GM12878 (cell line): ENCODE measurements around the gene PI4K2A. TPM values are rescaled to one million over a fixed set of nuclear protein-coding genes. Genes with fewer than 3 reads are reported as not detected.

ENCODE experiments used
- ATAC-seq: fragments of 200-7000 bp; cut with Tn5 transposase; 3 replicates; pipeline ENCODE4 v1.9.1; 2020; ENCODE audit warnings: mild to moderate bottlenecking, moderate library complexity
- BruUV-seq: library from RNA; stranded (reverse); fragments of 400-500 nt; replicated peaks from 2 replicates; lab custom pipeline; 2021; lab: Mats Ljungman, UMichigan
- CTCF ChIA-PET: fragments of 300-600 bp; sonication (Branson Sonifier 250); formaldehyde crosslinking; extraction: SDS; loops from one replicate; lab custom pipeline; 2021; ENCODE audit warnings: inconsistent platforms; lab: Yijun Ruan, JAX
- POLR2A ChIA-PET: fragments of 350-600 bp; formaldehyde crosslinking; extraction: SDS; loops from one replicate; lab custom pipeline; 2021; ENCODE audit warnings: inconsistent platforms; lab: Charles Lee
- RAD21 ChIA-PET: fragments of 300-600 bp; sonication (Branson Sonifier 250); formaldehyde crosslinking; loops from one replicate; lab custom pipeline; 2023; ENCODE audit warnings: antibody characterized with exemption; ENCODE audit not compliant: unreplicated experiment; lab: Charles Lee
- SMC1A ChIA-PET: fragments of 300-600 bp; sonication (Branson Sonifier 250); formaldehyde crosslinking; loops from one replicate; lab custom pipeline; 2023; ENCODE audit not compliant: unreplicated experiment, uncharacterized antibody; lab: Charles Lee
- DNase-seq: peaks from one replicate; pipeline ENCODE4 v3.0.0-alpha.2; 2011; ENCODE audit warnings: low read depth, low spot score
- FAIRE-seq: peaks from 3 replicates; lab custom pipeline; 2011; peaks lifted over from hg19 to GRCh38; lab: Jason Lieb, UNC
- H2AFZ ChIP-seq: 2 replicates; pipeline ENCODE4 v1.6.0; 2011; ENCODE audit warnings: low read depth, low read length, control low read depth; ENCODE audit not compliant: control insufficient read depth
- H3K27ac ChIP-seq: 2 replicates; pipeline ENCODE4 v1.5.1; 2011; ENCODE audit warnings: control low read depth; ENCODE audit not compliant: control insufficient read depth, insufficient read depth
- H3K27me3 ChIP-seq, 2 experiments: replicated peaks in 1 of 2; 2 replicates each; pipeline versions ENCODE4 v1.6.0 to v1.6.1; 2011; ENCODE audit warnings: low read length in 1 of 2; ENCODE audit not compliant: control insufficient read depth in 2 of 2, insufficient read depth in 2 of 2
- H3K36me3 ChIP-seq, 2 experiments: 2 replicates each; pipeline ENCODE4 v1.5.1; 2011; ENCODE audit warnings: low read length in 1 of 2; ENCODE audit not compliant: control insufficient read depth in 2 of 2, insufficient read depth in 2 of 2
- H3K4me1 ChIP-seq: 2 replicates; pipeline ENCODE4 v1.6.1; 2011; ENCODE audit warnings: mild to moderate bottlenecking, low read length, moderate library complexity, mixed read lengths; ENCODE audit not compliant: control insufficient read depth, insufficient read depth
- H3K4me2 ChIP-seq: 2 replicates; pipeline ENCODE4 v1.6.0; 2011; ENCODE audit warnings: control low read depth; ENCODE audit not compliant: control insufficient read depth, insufficient read depth
- H3K4me3 ChIP-seq: fragments of 200-600 bp; sonication (generic); 2 replicates; pipeline ENCODE4 v1.5.1; 2016
- H3K79me2 ChIP-seq: 2 replicates; pipeline ENCODE4 v1.6.0; 2011; ENCODE audit warnings: low read length; ENCODE audit not compliant: control insufficient read depth, insufficient read depth
- H3K9ac ChIP-seq: 2 replicates; pipeline ENCODE4 v1.8.0; 2011; ENCODE audit warnings: low read length, control low read depth, mixed read lengths; ENCODE audit not compliant: control insufficient read depth, insufficient read depth
- H3K9me3 ChIP-seq: replicated peaks from 3 replicates; pipeline ENCODE4 v1.5.1; 2011; ENCODE audit warnings: mild to moderate bottlenecking, low read length; ENCODE audit not compliant: control insufficient read depth, insufficient read depth
- H4K20me1 ChIP-seq: 2 replicates; pipeline ENCODE4 v1.6.0; 2011; ENCODE audit not compliant: control insufficient read depth, insufficient read depth
- ASH2L ChIP-seq: fragments of 300-600, 200-600 bp; sonication (generic); IDR thresholded peaks from 2 replicates; pipeline ENCODE4 v1.6.1; 2017; ENCODE audit warnings: low read depth, mild to moderate bottlenecking, borderline replicate concordance
- ATF2 ChIP-seq: IDR thresholded peaks from 2 replicates; pipeline ENCODE4 v1.6.1; 2012; ENCODE audit warnings: low read length, inconsistent platforms
- ATF7 ChIP-seq: fragments of 450-650 bp; IDR thresholded peaks from 2 replicates; pipeline ENCODE4 v1.6.1; 2016; ENCODE audit warnings: low read depth, mild to moderate bottlenecking
- BMI1 ChIP-seq: fragments of 450-650 bp; IDR thresholded peaks from 2 replicates; pipeline ENCODE4 v1.6.1; 2016; ENCODE audit warnings: mild to moderate bottlenecking, moderate library complexity, borderline replicate concordance
- CBX3 ChIP-seq: fragments of 200-600 bp; sonication (generic); IDR thresholded peaks from 2 replicates; pipeline ENCODE4 v1.6.1; 2016; ENCODE audit warnings: low read depth, borderline replicate concordance
- DPF2 ChIP-seq: fragments of 450-650 bp; IDR thresholded peaks from 2 replicates; pipeline ENCODE4 v1.6.1; 2017; ENCODE audit warnings: mild to moderate bottlenecking
- EP300 ChIP-seq, 2 experiments: fragments of 150-350 bp in 1 of 2; IDR thresholded peaks; 2 replicates each; pipeline ENCODE4 v1.6.1; 2011 to 2012; ENCODE audit warnings: low read depth in 2 of 2, low read length in 2 of 2, borderline replicate concordance in 1 of 2, improper control_type of control experiment in 1 of 2, inconsistent platforms in 1 of 2; ENCODE audit not compliant: control insufficient read depth in 1 of 2
- FOS ChIP-seq: IDR thresholded peaks from 3 replicates; pipeline ENCODE4 v1.6.1; 2011; ENCODE audit warnings: borderline replicate concordance; ENCODE audit not compliant: insufficient read length; ENCODE audit errors: extremely low read depth
- MLLT1 ChIP-seq: fragments of 450-650 bp; IDR thresholded peaks from 2 replicates; pipeline ENCODE4 v1.6.1; 2016; ENCODE audit warnings: mild to moderate bottlenecking
- MTA2 ChIP-seq: fragments of 450-650 bp; IDR thresholded peaks from 2 replicates; pipeline ENCODE4 v1.6.1; 2016; ENCODE audit warnings: low read depth, mild to moderate bottlenecking, moderate library complexity
- NR2C1 ChIP-seq: fragments of 450-650 bp; IDR thresholded peaks from 2 replicates; pipeline ENCODE4 v1.6.1; 2017; ENCODE audit warnings: antibody characterized with exemption, mild to moderate bottlenecking, moderate library complexity
- NR2F1 ChIP-seq: fragments of 450-650 bp; conservative IDR thresholded peaks from 2 replicates; pipeline ENCODE4 v1.6.1; 2017; ENCODE audit warnings: mild to moderate bottlenecking
- PML ChIP-seq: IDR thresholded peaks from 2 replicates; pipeline ENCODE4 v1.6.1; 2012; ENCODE audit warnings: low read length, inconsistent platforms
- RAD51 ChIP-seq: fragments of 450-650 bp; IDR thresholded peaks from 2 replicates; pipeline ENCODE4 v1.6.1; 2016; ENCODE audit warnings: moderate library complexity, mild to moderate bottlenecking, inconsistent platforms
- RELA ChIP-seq: fragments of 450-650 bp; IDR thresholded peaks from 2 replicates; pipeline ENCODE4 v1.8.0; 2014; ENCODE audit warnings: borderline replicate concordance; ENCODE audit not compliant: partially characterized antibody
- SIX5 ChIP-seq: IDR thresholded peaks from 2 replicates; pipeline ENCODE4 v1.6.1; 2011; ENCODE audit warnings: mild to moderate bottlenecking, low read depth, low read length, moderate library complexity; ENCODE audit not compliant: severe bottlenecking
- SUZ12 ChIP-seq: fragments of 200-600 bp; sonication (generic); IDR thresholded peaks from one replicate; pipeline ENCODE4 v1.6.1; 2018; ENCODE audit warnings: antibody characterized with exemption, mild to moderate bottlenecking; ENCODE audit not compliant: unreplicated experiment
- TCF3 ChIP-seq: IDR thresholded peaks from 2 replicates; pipeline ENCODE4 v1.6.1; 2012; ENCODE audit warnings: low read depth, mild to moderate bottlenecking, low read length, borderline replicate concordance; ENCODE audit not compliant: insufficient read depth
- USF1 ChIP-seq: IDR thresholded peaks from 2 replicates; pipeline ENCODE4 v1.6.1; 2011; ENCODE audit warnings: borderline replicate concordance, low read depth, mild to moderate bottlenecking, moderate library complexity, mixed read lengths, low read length; ENCODE audit not compliant: insufficient read depth; ENCODE audit errors: extremely low read length
- WRNIP1 ChIP-seq: IDR thresholded peaks from 2 replicates; pipeline ENCODE4 v1.6.1; 2011; ENCODE audit warnings: low read depth, low read length, improper control_type of control experiment, borderline replicate concordance
- WGBS: methylation state at CpG from one replicate; pipeline ENCODE4 v1.1.6; 2016; ENCODE audit warnings: low lambda C conversion rate; ENCODE audit not compliant: insufficient replicate concordance, insufficient coverage; ENCODE audit errors: missing lambda C conversion rate; 5-methylcytosine and 5-hydroxymethylcytosine counted together
- in situ Hi-C: fragments of 300-500 bp; cut with MboI; formaldehyde crosslinking; loops from 9 replicates; pipeline ENCODE4 v1.14.3; 2018; ENCODE audit warnings: mixed read lengths
- intact Hi-C: fragments of 100-400 bp; cut with micrococcal nuclease; formaldehyde crosslinking; loops from one replicate; pipeline ENCODE4 v1.14.2; 2022; ENCODE audit not compliant: unreplicated experiment
- polyA plus RNA-seq, 11 experiments: library from polyadenylated mRNA; depleted of rRNA in 4 of 11; unstranded in 6 of 11; stranded (reverse) in 5 of 11; fragments of >200 nt; fragmentation: Nextera tagmentation in 4 of 11; fragmentation: Illumina TruSeq in 1 of 11; extraction: Ambion mirVana in 4 of 11; extraction: Trizol in 1 of 11; gene quantifications; 1 replicate in 1 of 11; 2 replicates in 10 of 11; pipeline versions ENCODE4 v1.2.1 to v1.2.3, GENCODE V29; 2011 to 2016; ENCODE audit warnings: inconsistent platforms in 2 of 11, missing spikeins in 2 of 11, low read depth in 1 of 11
- total RNA-seq, 4 experiments: library from RNA; depleted of rRNA in 3 of 4; stranded (reverse); fragments of >200 nt in 3 of 4; fragmentation: Illumina TruSeq in 1 of 4; extraction: Trizol in 1 of 4; gene quantifications; 2 replicates each; pipeline versions ENCODE4 v1.2.1 to v1.2.3, GENCODE V29; 2013 to 2021

Gene PI4K2A
- total and polyA plus RNA-seq, 10 of the 15 experiments (the other 5 are each of a cell fraction or from before 2014, with no cell fraction given), result 1.5 to 14.5 (median 10.0) TPM

- TF ChIP-seq ATF2 (no peak), RELA (no peak), FOS (no peak), BMI1 (no peak), CBX3 (no peak), DPF2 (no peak), SUZ12 (no peak), ASH2L (no peak)
Observed at GRCh38 chr10:97627731-97628130, 12.7 kb upstream of the PI4K2A start (continued).

- Histone ChIP-seq H3K4me2 (no peak overlapping the region), H3K27me3 (no peaks in the 10 kb centered on the region), H3K27ac (no peak overlapping the region), H3K36me3 (no peaks in the 10 kb centered on the region), H4K20me1 (no peaks in the 10 kb centered on the region), H3K9ac (no peak overlapping the region), H3K79me2 (no peaks in the 10 kb centered on the region), H3K4me3 (no peak overlapping the region), H2AFZ (no peak overlapping the region), H3K9me3 (no peaks in the 10 kb centered on the region), H3K4me1 (no peaks in the 10 kb centered on the region)
- 91% methylated on average over 3 of the region's 3 CpGs for WGBS
- RAD21 ChIA-PET, result no interaction called here
- ATAC-seq, result no peak
- SMC1A ChIA-PET, result no interaction called here
- no TSS peak for BruUV-seq
- no peak for DNase-seq
- POLR2A ChIA-PET, result no interaction called here
- in situ Hi-C loops, result no loop called here
- FAIRE-seq, result no peak
- CTCF ChIA-PET, result no interaction called here
- intact Hi-C loops, result no loop called here
- TF ChIP-seq SIX5 (no peak), USF1 (no peak), MTA2 (no peak), ATF2 (no peak), PML (no peak), TCF3 (no peak), NR2F1 (no peak), WRNIP1 (no peak), EP300 (IDR thresholded peaks at IDR 0.05; ENCODE audit: borderline replicate concordance in 1 of 2, control insufficient read depth in 1 of 2, low read depth in 2 of 2, low read length in 2 of 2) (no peak), MLLT1 (no peak), NR2C1 (no peak), ATF7 (no peak), RAD51 (no peak)
Observed at GRCh38 chr10:97628228-97628627, 12.2 kb upstream of the PI4K2A start.
